BLaER1 treated with 17β-estradiol and CSF1 and Interleukin-3, amounts not matched to agents 10 nM and 100 nM (cell line): ENCODE data around the gene SIAH3.

Experiments
- H3K27ac ChIP-seq, 11 experiments: shearing (Covaris generic); formaldehyde crosslinking; 2 replicates each; pipeline ENCODE4 v1.8.1; 2022
- H3K27me3 ChIP-seq, 11 experiments: shearing (Covaris generic); formaldehyde crosslinking; 2 replicates each; pipeline ENCODE4 v1.8.1; 2022
- H3K36me3 ChIP-seq, 11 experiments: shearing (Covaris generic); formaldehyde crosslinking; 2 replicates each; pipeline ENCODE4 v1.8.1; 2022
- H3K4me1 ChIP-seq, 10 experiments: shearing (Covaris generic); formaldehyde crosslinking; 2 replicates each; pipeline ENCODE4 v1.8.1; 2022
- H3K4me2 ChIP-seq, 11 experiments: shearing (Covaris generic); formaldehyde crosslinking; 2 replicates each; pipeline ENCODE4 v1.8.1; 2022
- H3K4me3 ChIP-seq, 10 experiments: shearing (Covaris generic); formaldehyde crosslinking; 2 replicates each; pipeline ENCODE4 v1.8.1; 2022
- H3K9ac ChIP-seq, 11 experiments: shearing (Covaris generic); formaldehyde crosslinking; 2 replicates each; pipeline ENCODE4 v1.8.1; 2022
- H3K9me3 ChIP-seq, 11 experiments: shearing (Covaris generic); formaldehyde crosslinking; replicated peaks in 1 of 11; 2 replicates each; pipeline ENCODE4 v1.8.1; 2022
- H4K20me1 ChIP-seq, 11 experiments: shearing (Covaris generic); formaldehyde crosslinking; 2 replicates each; pipeline ENCODE4 v1.8.1; 2022
- Cebpa-rat ChIP-seq, 11 experiments: shearing (Covaris generic); IDR thresholded peaks; 2 replicates each; pipeline ENCODE4 v1.8.1; 2022

The SIAH3 gene

DNA sequence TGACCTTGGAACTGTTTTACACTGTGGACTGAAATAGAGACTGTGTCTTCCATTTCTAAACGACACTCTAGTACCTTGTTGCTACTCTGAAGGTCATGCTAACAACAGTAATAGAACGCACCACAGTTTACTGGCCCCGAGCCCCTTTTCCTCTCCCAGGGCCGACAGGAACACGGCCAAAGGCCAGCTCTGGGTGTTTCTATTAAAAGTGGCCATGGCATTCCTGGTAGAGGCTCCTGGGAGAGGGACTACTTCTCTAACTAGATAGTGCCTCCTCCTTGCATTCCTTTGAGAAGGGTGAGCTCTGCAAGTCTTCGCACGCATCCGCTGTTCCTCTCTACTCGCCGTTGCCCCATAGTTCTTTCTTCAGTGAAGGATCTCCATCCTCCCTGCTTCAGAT is 18.7 kb upstream of the SIAH3 start:
- Histone ChIP-seq H3K4me2 (no peak overlapping the region), H3K9me3 (no peaks in the 10 kb centered on the region), H3K36me3 (no peaks in the 10 kb centered on the region), H3K9ac (no peak overlapping the region), H3K27ac (no peak overlapping the region), H4K20me1 (no peaks in the 10 kb centered on the region), H3K4me1 (peaks cover 0 to 20% (median 5%) of the 10 kb centered on the region in 10 experiments; a peak in 7 of 20 replicates), H3K4me3 (no peak overlapping the region), H3K27me3 (no peaks in the 10 kb centered on the region)
- TF ChIP-seq Cebpa-rat (IDR thresholded peaks at IDR 0.05) = no peak

DNA sequence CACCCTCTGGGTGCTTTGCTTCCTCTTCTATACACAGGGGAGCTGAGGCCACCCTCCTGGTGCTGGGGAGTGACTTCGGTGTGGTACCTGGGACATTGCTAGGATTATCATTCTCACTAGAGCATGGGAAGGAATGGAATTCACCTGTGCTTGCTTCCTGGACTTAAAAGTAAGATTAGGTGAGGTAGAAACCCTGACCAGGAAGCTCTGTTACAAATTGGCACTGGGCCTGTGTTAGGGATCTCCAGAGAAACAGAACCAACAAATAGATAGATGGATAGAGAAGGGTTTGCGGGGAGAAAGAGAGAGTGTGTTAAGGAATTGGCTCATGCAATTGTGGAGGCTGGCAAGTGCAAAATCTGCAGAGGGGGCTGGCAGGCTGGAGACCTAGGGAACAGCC is 13.9 kb upstream of the SIAH3 start:
- H3K27me3 ChIP-seq = no peaks in the 10 kb centered on the region

GRCh38 chr13:45863709-45864590 is 12.4 kb upstream of the SIAH3 start:
- Histone ChIP-seq H4K20me1 (no peaks in the 10 kb centered on the region), H3K36me3 (no peaks in the 10 kb centered on the region), H3K27me3 (no peaks in the 10 kb centered on the region), H3K27ac (no peak overlapping the region), H3K4me2 (no peak overlapping the region), H3K9me3 (peaks cover 0 to 11% (median 0%) of the 10 kb centered on the region in 11 experiments; a peak in 5 of 22 replicates), H3K4me3 (no peak overlapping the region), H3K9ac (no peak overlapping the region), H3K4me1 (no peaks in the 10 kb centered on the region)
- TF ChIP-seq Cebpa-rat (IDR thresholded peaks at IDR 0.05) = no peak

More for the DNA sequence above, 13.9 kb upstream of the SIAH3 start:
- Histone ChIP-seq H3K9ac (no peak overlapping the region), H3K36me3 (no peaks in the 10 kb centered on the region), H3K9me3 (peaks cover 0 to 8% (median 0%) of the 10 kb centered on the region in 11 experiments; a peak in 5 of 22 replicates), H3K4me2 (no peak overlapping the region), H4K20me1 (no peaks in the 10 kb centered on the region), H3K4me1 (no peaks in the 10 kb centered on the region), H3K4me3 (no peak overlapping the region), H3K27ac (no peak overlapping the region)
- no peak for TF ChIP-seq Cebpa-rat (IDR thresholded peaks at IDR 0.05)

- no peak overlapping the region for H3K27ac ChIP-seq
- H3K9me3 ChIP-seq = peaks cover 0 to 11% (median 0%) of the 10 kb centered on the region in 11 experiments; a peak in 5 of 22 replicates
- no peaks in the 10 kb centered on the region for H3K4me1 ChIP-seq
- no peak overlapping the region for H3K4me3 ChIP-seq
- H3K9ac ChIP-seq = no peak overlapping the region
- H4K20me1 ChIP-seq = no peaks in the 10 kb centered on the region
- no peaks in the 10 kb centered on the region for H3K36me3 ChIP-seq
- H3K4me2 ChIP-seq = no peak overlapping the region
- H3K27me3 ChIP-seq = no peaks in the 10 kb centered on the region
- TF ChIP-seq Cebpa-rat (IDR thresholded peaks at IDR 0.05) = no peak
These were observed 9.8 kb upstream of the SIAH3 start for GRCh38 chr13:45861322-45861721.

GRCh38 chr13:45860240-45860639 is 8.7 kb upstream of the SIAH3 start:
- H3K4me1 ChIP-seq = no peaks in the 10 kb centered on the region
- H3K4me2 ChIP-seq = no peak overlapping the region
- no peak overlapping the region for H3K9ac ChIP-seq
- no peak overlapping the region for H3K4me3 ChIP-seq
- H3K27me3 ChIP-seq = no peaks in the 10 kb centered on the region
- no peak overlapping the region for H3K27ac ChIP-seq
- peaks cover 0 to 15% (median 2%) of the 10 kb centered on the region in 11 experiments; a peak in 8 of 22 replicates for H3K9me3 ChIP-seq
- no peaks in the 10 kb centered on the region for H4K20me1 ChIP-seq
- H3K36me3 ChIP-seq = no peaks in the 10 kb centered on the region
- TF ChIP-seq Cebpa-rat (IDR thresholded peaks at IDR 0.05) = no peak

GRCh38 chr13:45859705-45860104 is 8.2 kb upstream of the SIAH3 start:
- Histone ChIP-seq H3K4me1 (no peaks in the 10 kb centered on the region), H3K27me3 (no peaks in the 10 kb centered on the region), H3K4me3 (no peak overlapping the region), H3K4me2 (no peak overlapping the region), H3K27ac (no peak overlapping the region), H3K9ac (no peak overlapping the region), H3K9me3 (peaks cover 0 to 20% (median 8%) of the 10 kb centered on the region in 11 experiments; a peak in 12 of 22 replicates), H3K36me3 (no peaks in the 10 kb centered on the region), H4K20me1 (no peaks in the 10 kb centered on the region)
- TF ChIP-seq Cebpa-rat (IDR thresholded peaks at IDR 0.05) = no peak

DNA sequence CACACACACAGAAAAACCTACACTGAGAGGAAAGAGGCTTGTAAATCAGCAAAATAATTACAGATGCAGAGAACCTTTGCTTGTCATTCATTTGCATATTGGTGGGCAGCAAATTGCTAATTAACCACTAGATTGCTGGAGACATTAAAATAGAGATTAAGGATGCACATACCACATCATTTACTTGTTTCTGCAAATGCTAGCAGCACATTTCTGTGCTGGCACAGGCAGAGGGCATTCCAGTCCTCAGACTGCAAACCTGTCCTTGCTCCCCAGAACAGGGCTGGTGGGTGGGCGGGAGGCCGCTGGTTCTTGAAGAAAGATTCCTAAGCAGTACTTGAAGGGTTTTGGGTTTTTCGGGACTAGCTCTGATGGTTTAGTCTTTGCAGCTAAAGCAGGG is 941 bp upstream of the SIAH3 start:
- Histone ChIP-seq H3K27ac (no peak overlapping the region), H3K27me3 (peaks cover 0 to 6% (median 0%) of the 10 kb centered on the region in 11 experiments; a peak in 1 of 22 replicates), H3K4me2 (no peak overlapping the region), H4K20me1 (no peaks in the 10 kb centered on the region), H3K4me3 (no peak overlapping the region), H3K36me3 (no peaks in the 10 kb centered on the region), H3K4me1 (peaks cover 36 to 42% (median 39%) of the 10 kb centered on the region in 10 experiments), H3K9me3 (peaks cover 0 to 19% (median 15%) of the 10 kb centered on the region in 11 experiments; a peak in 15 of 22 replicates), H3K9ac (no peak overlapping the region)
- no peak for TF ChIP-seq Cebpa-rat (IDR thresholded peaks at IDR 0.05)

- no peak overlapping the region for H3K4me3 ChIP-seq
- no peak for TF ChIP-seq Cebpa-rat (IDR thresholded peaks at IDR 0.05)
These were observed 403 bp upstream of the SIAH3 start for GRCh38 chr13:45851956-45852355.

GRCh38 chr13:45850027-45850613 is 1.4 kb downstream of the SIAH3 start:
- no peaks in the 10 kb centered on the region for H4K20me1 ChIP-seq
- H3K9ac ChIP-seq = peak overlapping the region in 7 of 11 experiments; percentile 24 to 66 (median 62); a peak in 12 of 22 replicates
- H3K9me3 ChIP-seq = peaks cover 0 to 14% (median 12%) of the 10 kb centered on the region in 11 experiments; a peak in 15 of 22 replicates
- H3K4me1 ChIP-seq = peaks cover 45 to 55% (median 49%) of the 10 kb centered on the region in 10 experiments
- H3K27me3 ChIP-seq = peaks cover 0 to 6% (median 0%) of the 10 kb centered on the region in 11 experiments; a peak in 1 of 22 replicates
- H3K4me2 ChIP-seq = peak overlapping the region; percentile 69 to 98 (median 83)
- H3K4me3 ChIP-seq = peak overlapping the region in 7 of 10 experiments; percentile 14 to 58 (median 37); a peak in 11 of 20 replicates
- no peak for TF ChIP-seq Cebpa-rat (IDR thresholded peaks at IDR 0.05)
- no peaks in the 10 kb centered on the region for H3K36me3 ChIP-seq
- H3K27ac ChIP-seq = peak overlapping the region in 9 of 11 experiments; percentile 12 to 81 (median 60); a peak in 16 of 22 replicates

More at GRCh38 chr13:45851956-45852355, 403 bp upstream of the SIAH3 start:
- Histone ChIP-seq H3K27me3 (peaks cover 0 to 6% (median 0%) of the 10 kb centered on the region in 11 experiments; a peak in 1 of 22 replicates), H3K36me3 (no peaks in the 10 kb centered on the region), H3K27ac (no peak overlapping the region), H3K9me3 (peaks cover 0 to 19% (median 15%) of the 10 kb centered on the region in 11 experiments; a peak in 15 of 22 replicates), H3K4me1 (peaks cover 42 to 47% (median 45%) of the 10 kb centered on the region in 10 experiments), H4K20me1 (no peaks in the 10 kb centered on the region), H3K9ac (no peak overlapping the region), H3K4me2 (peak overlapping the region in 1 of 11 experiments; percentile 89; a peak in 2 of 22 replicates)
